Measurements from ENCODE around the gene ABI3.

GRCh38 chr17:49235896-49236295, 25.4 kb downstream of the ABI3 start:
- TF ChIP-seq CTCF (IDR thresholded peaks at IDR 0.05) (no peak), SIN3A (IDR thresholded peaks at IDR 0.05; ENCODE audit: borderline replicate concordance, insufficient read depth, low read depth, low read length) (no peak), REST (IDR thresholded peaks at IDR 0.05; ENCODE audit: insufficient read depth in 1 of 2, low read depth in 2 of 2, low read length in 1 of 2) (no peak), POLR2AphosphoS5 (IDR thresholded peaks at IDR 0.05; ENCODE audit: low read depth, low read length) (no peak)

All from Panc1 (cell line).